ENCODE measurements around the gene PUM2.

Gene PUM2

GRCh38 chr2:20352230-20352578 is 1.6 kb upstream of the PUM2 start:
- H2AFZ ChIP-seq (ENCODE audit: low read length): peak overlapping the region; percentile 91
- no peak for TF ChIP-seq CTCF (IDR thresholded peaks at IDR 0.05; ENCODE audit: low read length)
- no peak for TF ChIP-seq EZH2phosphoT487 (IDR thresholded peaks at IDR 0.05; ENCODE audit: low read length)
- no peak for TF ChIP-seq EZH2 (optimal IDR thresholded peaks at IDR 0.05; ENCODE audit: low read depth, low read length)
- H4K20me1 ChIP-seq (ENCODE audit: insufficient read depth, low read length): peaks cover 20% of the 10 kb centered on the region
- peak overlapping the region; percentile 99; the same call in 1 of the 2 replicates for H3K27ac ChIP-seq (ENCODE audit: low read length)
- H3K79me2 ChIP-seq (ENCODE audit: low read length): peaks cover 33% of the 10 kb centered on the region
- peak; percentile 19 for DNase-seq
- no peaks in the 10 kb centered on the region for H3K27me3 ChIP-seq (replicated peaks; ENCODE audit: insufficient read depth, low read length)
- no peaks in the 10 kb centered on the region for H3K9me3 ChIP-seq (replicated peaks; ENCODE audit: insufficient read depth, low read length)
- H3K4me1 ChIP-seq (ENCODE audit: low read length): peaks cover 17% of the 10 kb centered on the region
- peak overlapping the region; percentile 97 for H3K4me2 ChIP-seq (ENCODE audit: low read depth, low read length)
- H3K4me3 ChIP-seq (ENCODE audit: low read length): peak overlapping the region; percentile 90
- H3K9me2 ChIP-seq (replicated peaks; ENCODE audit: insufficient read depth, low read length): no peaks in the 10 kb centered on the region
- H3F3A ChIP-seq (ENCODE audit: insufficient read depth, low read length): peaks cover 19% of the 10 kb centered on the region
- no peaks in the 10 kb centered on the region; the same call in 1 of the 2 replicates for H3K36me3 ChIP-seq (replicated peaks; ENCODE audit: insufficient read depth, low read length)
- H3K9ac ChIP-seq (ENCODE audit: low read length): peak overlapping the region; percentile 96; the same call in 1 of the 2 replicates

- peak overlapping the region; percentile 99 for H3K27ac ChIP-seq (ENCODE audit: low read length)
- peak overlapping the region; percentile 97 for H3K4me2 ChIP-seq (ENCODE audit: low read depth, low read length)
- no peaks in the 10 kb centered on the region for H3K27me3 ChIP-seq (replicated peaks; ENCODE audit: insufficient read depth, low read length)
- H3K4me1 ChIP-seq (ENCODE audit: low read length): peaks cover 21% of the 10 kb centered on the region
- peak overlapping the region; percentile 90 for H3K4me3 ChIP-seq (ENCODE audit: low read length)
- no peaks in the 10 kb centered on the region for H3K9me2 ChIP-seq (replicated peaks; ENCODE audit: insufficient read depth, low read length)
- no peak for TF ChIP-seq EZH2 (optimal IDR thresholded peaks at IDR 0.05; ENCODE audit: low read depth, low read length)
- TF ChIP-seq CTCF (IDR thresholded peaks at IDR 0.05; ENCODE audit: low read length): no peak
- no peak for TF ChIP-seq EZH2phosphoT487 (IDR thresholded peaks at IDR 0.05; ENCODE audit: low read length)
- no peaks in the 10 kb centered on the region for H3K9me3 ChIP-seq (replicated peaks; ENCODE audit: insufficient read depth, low read length)
- H3F3A ChIP-seq (ENCODE audit: insufficient read depth, low read length): peaks cover 19% of the 10 kb centered on the region
- peak overlapping the region; percentile 96 for H3K9ac ChIP-seq (ENCODE audit: low read length)
- H2AFZ ChIP-seq (ENCODE audit: low read length): peak overlapping the region; percentile 91
- H3K36me3 ChIP-seq (replicated peaks; ENCODE audit: insufficient read depth, low read length): no peaks in the 10 kb centered on the region; the same call in 1 of the 2 replicates
- H4K20me1 ChIP-seq (ENCODE audit: insufficient read depth, low read length): peaks cover 25% of the 10 kb centered on the region
- H3K79me2 ChIP-seq (ENCODE audit: low read length): peaks cover 38% of the 10 kb centered on the region
- peak; percentile 15 for DNase-seq
Observed at GRCh38 chr2:20351555-20352229, 1.0 kb upstream of the PUM2 start.

- Histone ChIP-seq H3K36me3 (replicated peaks; ENCODE audit: insufficient read depth, low read length) (no peaks in the 10 kb centered on the region; the same call in 1 of the 2 replicates), H3K9ac (ENCODE audit: low read length) (peak overlapping the region; percentile 94), H3K9me2 (replicated peaks; ENCODE audit: insufficient read depth, low read length) (no peaks in the 10 kb centered on the region), H3K4me2 (ENCODE audit: low read depth, low read length) (peak overlapping the region; percentile 90), H3K9me3 (replicated peaks; ENCODE audit: insufficient read depth, low read length) (no peaks in the 10 kb centered on the region), H3K4me3 (ENCODE audit: low read length) (peak overlapping the region; percentile 83), H3F3A (ENCODE audit: insufficient read depth, low read length) (peaks cover 19% of the 10 kb centered on the region), H3K79me2 (ENCODE audit: low read length) (peaks cover 53% of the 10 kb centered on the region), H3K27ac (ENCODE audit: low read length) (peak overlapping the region; percentile 80), H3K27me3 (replicated peaks; ENCODE audit: insufficient read depth, low read length) (no peaks in the 10 kb centered on the region), H4K20me1 (ENCODE audit: insufficient read depth, low read length) (peaks cover 39% of the 10 kb centered on the region), H3K4me1 (ENCODE audit: low read length) (peaks cover 21% of the 10 kb centered on the region), H2AFZ (ENCODE audit: low read length) (peak overlapping the region; percentile 44; the same call in 1 of the 2 replicates)
- TF ChIP-seq CTCF (IDR thresholded peaks at IDR 0.05; ENCODE audit: low read length): no peak
- DNase-seq: peak; percentile 52
Observed at GRCh38 chr2:20350041-20350712, 467 bp downstream of the PUM2 start.

Measured in MM.1S (cell line).